HG02885 (cell line): ENCODE results near the gene FIZ1.
"Not testable (repeated sequence)": the region's sequence is repeated elsewhere in the genome, so short reads cannot be mapped to it uniquely, and the experiment has no call there.

Source experiments
- ATAC-seq: cut with Tn5 transposase; IDR thresholded peaks from one replicate; pipeline ENCODE4 v1.9.1; 2021; ENCODE audit warnings: mild to moderate bottlenecking; ENCODE audit not compliant: unreplicated experiment, poor library complexity

The FIZ1 gene

GRCh38 chr19:55579766-55580621 is 19.3 kb downstream of the FIZ1 start:
- no peak for ATAC-seq

GRCh38 chr19:55578761-55579747 is 20.3 kb downstream of the FIZ1 start:
- ATAC-seq = no peak

- no peak for ATAC-seq
These were observed 21.1 kb downstream of the FIZ1 start for GRCh38 chr19:55578031-55578760.

- no peak for ATAC-seq
These were observed 22.6 kb downstream of the FIZ1 start for GRCh38 chr19:55576746-55577145.

- not testable (repeated sequence) for ATAC-seq
These were observed 25.4 kb downstream of the FIZ1 start for GRCh38 chr19:55573929-55574328.

- not testable (repeated sequence) for ATAC-seq
These were observed 29.8 kb downstream of the FIZ1 start for GRCh38 chr19:55569477-55569876.

- no peak for ATAC-seq
These were observed 31.5 kb downstream of the FIZ1 start for GRCh38 chr19:55567708-55568328.

GRCh38 chr19:55566823-55567222 is 32.5 kb downstream of the FIZ1 start:
- ATAC-seq = no peak

GRCh38 chr19:55563261-55563690 is 36.0 kb downstream of the FIZ1 start:
- ATAC-seq = no peak

GRCh38 chr19:55559684-55560083 is 39.6 kb downstream of the FIZ1 start:
- no peak for ATAC-seq

GRCh38 chr19:55554741-55555152 is 44.6 kb downstream of the FIZ1 start:
- ATAC-seq = no peak

GRCh38 chr19:55554302-55554701 is 45.0 kb downstream of the FIZ1 start:
- ATAC-seq = no peak

GRCh38 chr19:55553217-55554182 is 45.8 kb downstream of the FIZ1 start:
- no peak for ATAC-seq

- ATAC-seq = no peak
These were observed 46.7 kb downstream of the FIZ1 start for GRCh38 chr19:55552620-55553019.

GRCh38 chr19:55552206-55552605 is 47.1 kb downstream of the FIZ1 start:
- ATAC-seq = no peak

- ATAC-seq = no peak
These were observed 49.0 kb downstream of the FIZ1 start for GRCh38 chr19:55550321-55550650.

GRCh38 chr19:55549500-55550320 is 49.6 kb downstream of the FIZ1 start:
- no peak for ATAC-seq
